AG09309 (cell line): ENCODE results near the gene TTC12.

Source experiments
- DNase-seq: peaks from one replicate; pipeline ENCODE4 v3.0.0-alpha.2; 2010; ENCODE audit warnings: low read depth
- H3K4me3 ChIP-seq: 2 replicates; pipeline ENCODE4 v1.5.1; 2011; ENCODE audit warnings: mild to moderate bottlenecking, low read depth, low read length, moderate library complexity; ENCODE audit not compliant: control insufficient read depth
- TF ChIP-seq, protein P1 (sequence below): IDR thresholded peaks from 2 replicates; pipeline ENCODE4 v1.5.1; 2011; ENCODE audit warnings: mild to moderate bottlenecking, low read depth, low read length, inconsistent platforms; ENCODE audit not compliant: insufficient read depth, control insufficient read depth; ENCODE audit errors: missing control alignments

The TTC12 gene

DNA sequence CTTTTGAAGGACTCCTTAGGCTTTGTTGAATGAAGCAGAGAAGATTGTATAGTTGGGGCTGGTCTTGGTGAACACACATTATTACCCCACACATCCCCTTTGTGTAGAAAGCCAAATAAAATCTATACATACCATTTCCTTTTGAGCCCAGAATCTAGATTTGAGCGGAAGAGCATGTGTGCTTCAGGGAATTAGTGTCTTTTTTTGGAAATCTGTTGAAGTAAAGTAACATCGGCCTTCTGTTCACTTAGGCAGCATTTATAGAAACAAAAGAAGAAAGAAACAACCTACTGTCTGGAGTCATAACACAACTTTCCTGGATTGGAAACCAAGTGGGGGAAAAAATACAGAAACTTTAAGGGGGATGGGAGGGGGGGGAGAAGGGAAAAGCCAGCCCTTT is 37.9 kb upstream of the TTC12 start:
- no peak for DNase-seq
- TF ChIP-seq, protein P1, sequence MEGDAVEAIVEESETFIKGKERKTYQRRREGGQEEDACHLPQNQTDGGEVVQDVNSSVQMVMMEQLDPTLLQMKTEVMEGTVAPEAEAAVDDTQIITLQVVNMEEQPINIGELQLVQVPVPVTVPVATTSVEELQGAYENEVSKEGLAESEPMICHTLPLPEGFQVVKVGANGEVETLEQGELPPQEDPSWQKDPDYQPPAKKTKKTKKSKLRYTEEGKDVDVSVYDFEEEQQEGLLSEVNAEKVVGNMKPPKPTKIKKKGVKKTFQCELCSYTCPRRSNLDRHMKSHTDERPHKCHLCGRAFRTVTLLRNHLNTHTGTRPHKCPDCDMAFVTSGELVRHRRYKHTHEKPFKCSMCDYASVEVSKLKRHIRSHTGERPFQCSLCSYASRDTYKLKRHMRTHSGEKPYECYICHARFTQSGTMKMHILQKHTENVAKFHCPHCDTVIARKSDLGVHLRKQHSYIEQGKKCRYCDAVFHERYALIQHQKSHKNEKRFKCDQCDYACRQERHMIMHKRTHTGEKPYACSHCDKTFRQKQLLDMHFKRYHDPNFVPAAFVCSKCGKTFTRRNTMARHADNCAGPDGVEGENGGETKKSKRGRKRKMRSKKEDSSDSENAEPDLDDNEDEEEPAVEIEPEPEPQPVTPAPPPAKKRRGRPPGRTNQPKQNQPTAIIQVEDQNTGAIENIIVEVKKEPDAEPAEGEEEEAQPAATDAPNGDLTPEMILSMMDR, result no peak
- H3K4me3 ChIP-seq, result no peak overlapping the region

DNA sequence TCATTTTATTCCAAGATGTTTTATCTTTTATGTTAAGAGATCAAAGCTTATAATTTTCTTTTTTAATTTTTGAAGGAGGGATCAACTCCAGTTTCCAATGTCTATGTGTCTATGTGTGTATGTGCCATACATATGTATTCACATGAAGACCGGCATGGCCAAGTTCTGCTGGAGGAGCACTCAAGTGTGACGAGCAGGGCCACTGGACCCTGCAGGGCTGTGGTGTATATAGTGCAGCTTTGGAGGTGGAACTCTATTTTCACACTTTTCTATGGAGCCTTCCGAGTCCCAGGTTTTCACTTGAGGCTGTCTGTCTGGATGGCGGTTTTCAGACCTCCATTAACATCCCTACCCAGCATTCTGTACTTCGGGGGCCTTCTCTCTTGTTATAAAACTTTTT is 36.5 kb upstream of the TTC12 start:
- TF ChIP-seq, protein P1, result no peak
- no peak for DNase-seq

DNA sequence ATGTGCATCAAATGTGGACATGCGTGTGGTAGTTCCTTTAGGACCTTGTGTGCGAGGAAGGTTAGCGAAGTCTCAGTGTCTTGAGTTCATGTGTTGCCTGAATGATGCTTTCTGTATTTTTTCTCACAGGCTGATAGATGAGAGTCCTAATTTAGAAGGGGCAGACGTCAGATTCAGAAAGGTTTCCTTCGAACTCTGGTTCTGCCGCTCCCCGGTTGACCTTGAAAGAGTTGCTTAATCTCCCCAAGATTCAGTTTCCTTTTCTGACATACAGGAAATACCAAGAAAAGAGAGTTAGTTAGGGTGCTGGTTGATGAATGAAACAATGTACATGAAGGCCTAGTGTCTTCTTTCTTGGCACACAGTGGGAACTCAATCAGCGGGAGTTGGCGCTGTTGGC is 35.9 kb upstream of the TTC12 start:
- DNase-seq, result no peak
- TF ChIP-seq, protein P1, result no peak

More for the DNA sequence above, 36.5 kb upstream of the TTC12 start:
- no peak overlapping the region for H3K4me3 ChIP-seq

DNA sequence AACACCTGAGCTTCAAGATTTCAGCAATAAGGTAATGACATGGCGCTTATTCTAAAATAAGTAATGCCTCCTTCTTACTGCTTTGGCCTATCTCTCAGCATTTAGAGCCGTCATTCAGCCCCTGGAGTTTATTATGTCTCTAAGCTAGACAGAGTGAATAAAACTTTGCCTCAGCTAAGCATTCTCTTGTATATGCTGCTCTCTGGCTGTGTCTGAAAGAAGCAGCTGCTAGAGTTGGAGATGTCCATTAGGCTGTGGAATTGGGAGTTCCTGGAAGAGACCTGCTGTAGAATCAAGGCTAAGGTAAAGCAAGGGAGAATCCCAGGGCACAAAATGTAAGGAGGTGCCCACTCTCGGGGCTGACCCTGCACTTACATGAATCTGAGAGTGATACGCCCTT is 35.5 kb upstream of the TTC12 start:
- TF ChIP-seq, protein P1, result no peak
- DNase-seq, result no peak
- H3K4me3 ChIP-seq, result no peak overlapping the region

More for the DNA sequence above, 35.9 kb upstream of the TTC12 start:
- H3K4me3 ChIP-seq, result no peak overlapping the region

DNA sequence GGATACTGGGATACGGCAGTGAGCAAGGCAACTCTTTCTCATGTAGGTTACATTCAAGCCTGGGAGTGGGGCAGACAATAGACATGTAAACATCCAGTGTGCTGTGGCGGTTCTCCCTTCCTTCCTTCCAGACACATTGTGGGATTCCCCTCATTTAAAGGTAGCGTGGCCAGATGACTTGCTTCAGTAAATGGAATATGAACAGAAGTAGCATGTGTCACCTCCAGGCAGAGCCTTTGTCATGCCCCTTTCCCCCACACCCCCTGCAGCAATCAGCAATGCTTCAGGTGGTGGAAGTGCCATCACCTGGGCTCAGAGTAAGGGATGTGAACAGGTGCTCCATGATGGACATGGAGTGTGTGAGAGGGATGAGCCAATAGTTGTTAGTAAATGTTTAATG is 34.8 kb upstream of the TTC12 start:
- H3K4me3 ChIP-seq, result no peak overlapping the region
- TF ChIP-seq, protein P1, result no peak
- no peak for DNase-seq

DNA sequence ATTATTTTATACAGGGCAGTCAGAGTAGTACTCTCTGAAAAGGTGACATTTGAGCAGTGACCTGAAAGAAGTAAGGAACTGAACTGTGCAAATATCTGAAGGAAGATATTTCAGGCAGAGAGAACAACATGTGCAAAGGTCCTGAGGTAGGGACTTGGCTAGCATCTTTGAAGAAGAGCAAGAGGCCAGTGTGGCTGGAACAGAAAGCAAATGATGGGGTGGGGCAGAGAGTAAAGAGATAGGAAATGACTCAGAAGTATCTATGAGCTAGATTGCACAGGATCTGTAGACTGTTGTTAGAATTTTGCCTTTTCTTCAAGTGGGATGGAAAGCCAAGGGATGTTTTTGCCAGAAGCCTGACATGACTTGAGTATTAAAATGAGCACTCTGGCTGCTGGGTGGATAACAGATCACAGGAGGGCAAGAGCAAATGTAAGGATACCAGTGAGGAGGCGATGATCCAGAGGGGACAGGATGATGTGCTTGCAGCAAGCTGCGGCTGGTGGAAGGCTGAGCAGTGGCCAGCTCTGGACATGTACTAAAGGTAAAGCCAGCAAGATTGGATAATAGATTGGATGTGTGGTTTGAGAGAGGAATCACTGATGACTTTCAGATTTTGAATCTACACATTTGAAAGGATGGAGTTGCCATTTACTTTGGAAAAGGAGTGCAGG is 33.2 kb upstream of the TTC12 start:
- no peak overlapping the region for H3K4me3 ChIP-seq
- DNase-seq, result no peak
- TF ChIP-seq, protein P1, result no peak
